Measurements from ENCODE around the gene SESTD1. TPM values are rescaled to one million over a fixed set of nuclear protein-coding genes. Genes with fewer than 3 reads are reported as not detected.

SESTD1 gene, protein sequence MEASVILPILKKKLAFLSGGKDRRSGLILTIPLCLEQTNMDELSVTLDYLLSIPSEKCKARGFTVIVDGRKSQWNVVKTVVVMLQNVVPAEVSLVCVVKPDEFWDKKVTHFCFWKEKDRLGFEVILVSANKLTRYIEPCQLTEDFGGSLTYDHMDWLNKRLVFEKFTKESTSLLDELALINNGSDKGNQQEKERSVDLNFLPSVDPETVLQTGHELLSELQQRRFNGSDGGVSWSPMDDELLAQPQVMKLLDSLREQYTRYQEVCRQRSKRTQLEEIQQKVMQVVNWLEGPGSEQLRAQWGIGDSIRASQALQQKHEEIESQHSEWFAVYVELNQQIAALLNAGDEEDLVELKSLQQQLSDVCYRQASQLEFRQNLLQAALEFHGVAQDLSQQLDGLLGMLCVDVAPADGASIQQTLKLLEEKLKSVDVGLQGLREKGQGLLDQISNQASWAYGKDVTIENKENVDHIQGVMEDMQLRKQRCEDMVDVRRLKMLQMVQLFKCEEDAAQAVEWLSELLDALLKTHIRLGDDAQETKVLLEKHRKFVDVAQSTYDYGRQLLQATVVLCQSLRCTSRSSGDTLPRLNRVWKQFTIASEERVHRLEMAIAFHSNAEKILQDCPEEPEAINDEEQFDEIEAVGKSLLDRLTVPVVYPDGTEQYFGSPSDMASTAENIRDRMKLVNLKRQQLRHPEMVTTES
- total RNA-seq (100 to 1,000 TPM; 157 to 159 TPM), polyA plus RNA-seq (10 to 100 TPM; 39.2 to 51.6 TPM)
- long read RNA-seq, donor 1, full-length matches to known transcripts = 30 of 56 reads
- long read RNA-seq, donor 1, partial matches to known transcripts = 15 of 56 reads
- long read RNA-seq, donor 1, other reads (novel, unspliced or antisense) = 11 of 56 reads
- long read RNA-seq, donor 2, full-length matches to known transcripts = 26 of 52 reads
- long read RNA-seq, donor 2, partial matches to known transcripts = 6 of 52 reads
- long read RNA-seq, donor 2, other reads (novel, unspliced or antisense) = 20 of 52 reads

DNA sequence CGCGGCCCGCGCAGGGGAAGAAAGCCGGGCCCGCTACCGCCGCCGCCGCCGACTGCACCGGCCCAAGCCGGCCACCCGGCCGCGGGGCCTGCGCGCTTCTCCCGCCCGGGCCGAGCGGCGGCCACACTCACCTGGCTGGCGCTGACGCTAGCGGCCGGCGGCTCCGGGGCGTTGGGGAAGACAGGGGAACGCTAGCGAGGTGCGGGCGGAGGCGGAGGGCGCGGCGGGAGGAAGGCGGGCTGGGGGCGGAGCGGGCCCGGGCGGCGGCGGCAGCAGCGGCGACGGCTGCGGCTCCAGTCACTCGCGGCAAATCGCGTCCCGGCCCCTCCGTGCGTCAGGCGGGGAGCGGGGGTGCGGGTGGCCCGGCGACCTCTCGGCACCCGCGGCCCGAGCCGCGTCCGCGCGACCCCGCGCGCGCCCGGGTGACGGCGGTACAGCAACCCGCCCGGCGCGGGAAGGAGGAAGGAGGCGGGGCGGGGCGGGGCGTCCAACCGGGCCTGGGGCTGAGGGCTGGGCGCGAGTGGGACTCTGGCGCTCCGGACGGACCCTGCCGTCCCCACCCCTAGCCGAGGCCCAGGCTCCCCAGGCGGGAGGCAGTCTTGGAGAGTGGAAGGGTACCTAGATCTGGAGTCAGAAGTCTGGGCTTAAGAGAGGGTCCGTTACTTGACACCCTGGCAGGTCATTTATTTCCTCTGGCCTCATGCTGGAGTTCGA lies at the start of gene SESTD1:
Gene SESTD1, minus strand, starts transcription at position 465 of the 714 bp plus-strand sequence. CDS start 72,991 bp downstream, outside the sequence.
- Histone ChIP-seq H3K4me1 (ENCODE audit: control insufficient read depth in 1 of 2, insufficient read depth in 2 of 2, low read length in 2 of 2) (peaks cover 1 to 8% of the 10 kb centered on the region in 2 donors), H3K4me3 (ENCODE audit: low read length in 2 of 2) (peak within 1 kb of the TSS; percentile 99 to 100), H3K9me3 (ENCODE audit: control insufficient read depth, low read length) (no peaks in the 10 kb centered on the region), H3K27me3 (ENCODE audit: control insufficient read depth in 1 of 2, insufficient read depth in 2 of 2, low read length in 1 of 2) (no peaks in the 10 kb centered on the region), H3K27ac (ENCODE audit: low read depth in 1 of 2, low read length in 2 of 2) (peak within 1 kb of the TSS; percentile 95 to 96), H3K36me3 (ENCODE audit: control insufficient read depth in 1 of 2, insufficient read depth in 2 of 2, low read length in 1 of 2) (no peaks in the 10 kb centered on the region)
- intact Hi-C loops (cut with DNase I) = loop anchor here in 1 of 2 donors (1.0 kb wide), 1 partner anchor 45 kb away; no protein-coding TSS in a partner anchor
- DNase-seq (peak; percentile 88 to 93), ATAC-seq (ENCODE audit: low FRiP score) (peak; percentile 91)
- WGBS, 2 donors = 0 to 1% methylated on average over 33 to 96 of the region's 96 CpGs

DNA sequence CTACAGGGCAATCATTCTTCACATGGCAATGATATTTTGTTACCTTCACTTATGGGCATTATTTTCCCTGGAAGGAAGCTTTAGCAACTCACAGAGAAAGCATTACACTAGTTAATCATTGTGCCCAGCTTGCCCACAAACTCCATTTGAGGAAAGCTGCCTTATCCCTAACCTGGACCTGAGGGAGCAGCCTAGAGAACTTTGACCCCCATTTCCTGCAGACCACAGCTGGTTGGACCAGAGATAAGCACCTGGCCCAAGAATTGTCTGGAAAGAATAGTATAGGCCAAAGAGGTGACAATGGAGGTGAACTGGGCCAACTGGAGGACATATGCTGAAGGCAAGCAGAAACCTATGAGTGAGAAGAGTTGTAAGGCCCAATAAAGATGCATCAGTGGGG lies 48.4 kb upstream of the SESTD1 start:
- intact Hi-C loops (cut with DNase I) = no loop called here
- peaks cover 4% of the 10 kb centered on the region for H3K9me3 ChIP-seq (ENCODE audit: control insufficient read depth, low read length)
- H3K27ac ChIP-seq (ENCODE audit: low read depth in 1 of 2, low read length in 2 of 2) = no peak overlapping the region
- no peaks in the 10 kb centered on the region for H3K27me3 ChIP-seq (ENCODE audit: control insufficient read depth in 1 of 2, insufficient read depth in 2 of 2, low read length in 1 of 2)
- no peaks in the 10 kb centered on the region for H3K36me3 ChIP-seq (ENCODE audit: control insufficient read depth in 1 of 2, insufficient read depth in 2 of 2, low read length in 1 of 2)
- DNase-seq = no peak
- no peak for ATAC-seq (ENCODE audit: low FRiP score)
- H3K4me1 ChIP-seq (ENCODE audit: control insufficient read depth in 1 of 2, insufficient read depth in 2 of 2, low read length in 2 of 2) = no peaks in the 10 kb centered on the region
- no peak overlapping the region for H3K4me3 ChIP-seq (ENCODE audit: low read length in 2 of 2)

DNA sequence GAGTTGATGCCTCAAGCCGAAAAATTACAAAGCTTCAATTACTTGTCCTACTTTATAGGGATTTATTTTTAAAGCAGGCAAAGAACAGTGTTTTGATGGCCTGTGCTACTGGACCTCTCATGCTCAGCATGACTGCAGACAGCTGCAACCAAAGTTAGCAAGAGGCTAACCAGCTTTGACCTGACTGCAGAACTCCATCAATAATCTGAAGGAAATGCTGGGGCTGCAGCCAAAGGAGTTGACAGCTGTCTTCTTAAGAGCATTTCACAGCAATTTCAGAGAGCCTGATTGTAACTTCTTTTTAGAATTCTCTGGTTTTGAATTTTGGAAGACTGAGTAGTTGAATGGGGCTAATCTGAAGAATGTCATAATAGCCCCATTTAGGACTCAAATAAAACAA lies 46.5 kb upstream of the SESTD1 start:
- Histone ChIP-seq H3K27ac (ENCODE audit: low read depth in 1 of 2, low read length in 2 of 2) (no peak overlapping the region), H3K36me3 (ENCODE audit: control insufficient read depth in 1 of 2, insufficient read depth in 2 of 2, low read length in 1 of 2) (no peaks in the 10 kb centered on the region), H3K4me1 (ENCODE audit: control insufficient read depth in 1 of 2, insufficient read depth in 2 of 2, low read length in 2 of 2) (no peaks in the 10 kb centered on the region), H3K9me3 (ENCODE audit: control insufficient read depth, low read length) (peaks cover 4% of the 10 kb centered on the region), H3K27me3 (ENCODE audit: control insufficient read depth in 1 of 2, insufficient read depth in 2 of 2, low read length in 1 of 2) (no peaks in the 10 kb centered on the region), H3K4me3 (ENCODE audit: low read length in 2 of 2) (no peak overlapping the region)
- DNase-seq = no peak
- ATAC-seq (ENCODE audit: low FRiP score) = no peak
- WGBS, 2 donors = 20 to 32% methylated on average over 1 of the region's 1 CpG
- intact Hi-C loops (cut with DNase I) = no loop called here

DNA sequence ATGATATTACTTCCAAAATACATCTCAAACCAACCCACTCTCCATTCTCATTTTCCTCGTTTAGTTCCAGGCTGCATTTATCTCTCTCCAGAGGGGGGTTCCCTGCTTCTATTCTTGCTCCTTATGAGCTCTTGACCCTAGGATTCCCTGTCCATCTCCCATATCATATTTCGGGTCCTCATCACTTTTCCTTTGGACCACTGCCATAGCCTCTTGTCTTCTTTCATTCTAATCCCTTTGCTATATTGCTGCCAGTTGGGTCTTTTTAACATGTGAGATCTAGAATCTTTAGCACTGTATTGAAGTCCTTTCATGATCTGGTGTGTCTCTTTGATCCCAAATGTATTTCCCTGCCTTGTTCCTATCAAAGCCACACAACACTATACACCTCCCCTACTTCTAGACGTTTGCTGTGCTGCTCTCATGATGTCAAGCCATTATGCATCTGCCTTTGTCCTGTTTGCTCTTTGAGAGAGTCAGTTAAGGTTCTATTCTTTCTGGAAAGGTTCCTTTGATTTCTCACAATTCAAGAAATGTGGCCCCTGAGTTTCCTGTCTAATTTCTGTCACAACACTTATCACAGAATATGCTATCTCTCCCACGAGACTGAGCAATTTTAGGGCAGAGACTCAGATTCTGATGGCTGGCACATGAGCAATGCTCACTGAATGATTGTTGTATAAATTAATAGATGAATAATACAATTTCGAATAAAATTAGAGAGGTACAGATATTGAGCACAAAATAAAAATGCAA lies 43.2 kb upstream of the SESTD1 start:
- intact Hi-C loops (cut with DNase I) = no loop called here
- no peak overlapping the region for H3K27ac ChIP-seq (ENCODE audit: low read depth in 1 of 2, low read length in 2 of 2)
- no peaks in the 10 kb centered on the region for H3K36me3 ChIP-seq (ENCODE audit: control insufficient read depth in 1 of 2, insufficient read depth in 2 of 2, low read length in 1 of 2)
- no peaks in the 10 kb centered on the region for H3K9me3 ChIP-seq (ENCODE audit: control insufficient read depth, low read length)
- no peaks in the 10 kb centered on the region for H3K4me1 ChIP-seq (ENCODE audit: control insufficient read depth in 1 of 2, insufficient read depth in 2 of 2, low read length in 2 of 2)
- no peak for DNase-seq
- peaks cover 0 to 2% of the 10 kb centered on the region in 2 donors for H3K27me3 ChIP-seq (ENCODE audit: control insufficient read depth in 1 of 2, insufficient read depth in 2 of 2, low read length in 1 of 2)
- no peak overlapping the region for H3K4me3 ChIP-seq (ENCODE audit: low read length in 2 of 2)
- 73 to 78% methylated on average over 5 of the region's 5 CpGs for whole genome bisulfite sequencing, 2 donors
- no peak for ATAC-seq (ENCODE audit: low FRiP score)

DNA sequence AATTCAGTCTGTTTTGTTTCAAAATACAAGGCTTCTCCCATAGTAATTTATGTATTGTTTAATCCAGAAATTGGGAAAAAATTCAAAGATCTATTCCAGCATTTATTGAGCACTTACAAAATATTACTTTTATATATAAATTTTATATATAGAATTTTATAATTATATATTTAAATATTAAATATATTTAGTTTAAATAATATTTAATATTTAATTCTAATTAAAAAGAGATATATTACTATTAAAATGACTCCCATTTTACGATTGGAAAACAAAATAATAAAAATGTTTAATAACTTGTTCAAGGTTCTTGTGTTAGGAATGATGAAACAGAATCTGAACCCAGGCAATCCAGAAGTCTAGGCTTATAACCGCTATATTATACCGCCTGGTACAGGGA lies 40.5 kb upstream of the SESTD1 start:
- 94 to 98% methylated on average over 3 of the region's 3 CpGs for WGBS, 2 donors
- no peak for ATAC-seq (ENCODE audit: low FRiP score)
- intact Hi-C loops (cut with DNase I) = no loop called here

DNA sequence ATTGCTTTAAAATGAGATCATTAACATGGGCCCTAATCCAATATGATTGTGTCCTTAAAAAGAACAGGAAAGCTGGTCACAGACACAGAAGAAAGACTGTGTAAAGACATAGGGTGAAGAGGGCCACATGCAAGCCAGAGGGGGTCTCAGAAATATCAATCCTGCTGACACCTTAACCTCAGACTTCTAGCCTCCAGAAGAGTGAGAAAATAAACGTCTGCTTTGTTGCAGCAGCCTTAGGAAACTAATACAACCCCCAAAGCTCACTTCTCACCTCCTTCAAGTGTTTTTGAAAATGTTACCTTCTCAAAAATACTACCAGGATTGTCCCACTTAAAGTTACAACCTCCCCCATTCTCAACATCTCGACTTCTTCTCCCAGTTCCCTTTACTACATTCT lies 39.8 kb upstream of the SESTD1 start:
- Histone ChIP-seq H3K4me1 (ENCODE audit: control insufficient read depth in 1 of 2, insufficient read depth in 2 of 2, low read length in 2 of 2) (no peaks in the 10 kb centered on the region), H3K27me3 (ENCODE audit: control insufficient read depth in 1 of 2, insufficient read depth in 2 of 2, low read length in 1 of 2) (peaks cover 0 to 2% of the 10 kb centered on the region in 2 donors), H3K4me3 (ENCODE audit: low read length in 2 of 2) (no peak overlapping the region), H3K9me3 (ENCODE audit: control insufficient read depth, low read length) (no peaks in the 10 kb centered on the region), H3K36me3 (ENCODE audit: control insufficient read depth in 1 of 2, insufficient read depth in 2 of 2, low read length in 1 of 2) (no peaks in the 10 kb centered on the region), H3K27ac (ENCODE audit: low read depth in 1 of 2, low read length in 2 of 2) (no peak overlapping the region)
- 55 to 71% methylated on average over 2 of the region's 2 CpGs for WGBS, 2 donors
- intact Hi-C loops (cut with DNase I) = no loop called here
- DNase-seq (no peak), ATAC-seq (ENCODE audit: low FRiP score) (no peak)

More for the DNA sequence above, 40.5 kb upstream of the SESTD1 start:
- Histone ChIP-seq H3K36me3 (ENCODE audit: control insufficient read depth in 1 of 2, insufficient read depth in 2 of 2, low read length in 1 of 2) (no peaks in the 10 kb centered on the region), H3K9me3 (ENCODE audit: control insufficient read depth, low read length) (no peaks in the 10 kb centered on the region), H3K4me1 (ENCODE audit: control insufficient read depth in 1 of 2, insufficient read depth in 2 of 2, low read length in 2 of 2) (no peaks in the 10 kb centered on the region), H3K27ac (ENCODE audit: low read depth in 1 of 2, low read length in 2 of 2) (no peak overlapping the region), H3K4me3 (ENCODE audit: low read length in 2 of 2) (no peak overlapping the region), H3K27me3 (ENCODE audit: control insufficient read depth in 1 of 2, insufficient read depth in 2 of 2, low read length in 1 of 2) (peaks cover 0 to 2% of the 10 kb centered on the region in 2 donors)
- DNase-seq = no peak

DNA sequence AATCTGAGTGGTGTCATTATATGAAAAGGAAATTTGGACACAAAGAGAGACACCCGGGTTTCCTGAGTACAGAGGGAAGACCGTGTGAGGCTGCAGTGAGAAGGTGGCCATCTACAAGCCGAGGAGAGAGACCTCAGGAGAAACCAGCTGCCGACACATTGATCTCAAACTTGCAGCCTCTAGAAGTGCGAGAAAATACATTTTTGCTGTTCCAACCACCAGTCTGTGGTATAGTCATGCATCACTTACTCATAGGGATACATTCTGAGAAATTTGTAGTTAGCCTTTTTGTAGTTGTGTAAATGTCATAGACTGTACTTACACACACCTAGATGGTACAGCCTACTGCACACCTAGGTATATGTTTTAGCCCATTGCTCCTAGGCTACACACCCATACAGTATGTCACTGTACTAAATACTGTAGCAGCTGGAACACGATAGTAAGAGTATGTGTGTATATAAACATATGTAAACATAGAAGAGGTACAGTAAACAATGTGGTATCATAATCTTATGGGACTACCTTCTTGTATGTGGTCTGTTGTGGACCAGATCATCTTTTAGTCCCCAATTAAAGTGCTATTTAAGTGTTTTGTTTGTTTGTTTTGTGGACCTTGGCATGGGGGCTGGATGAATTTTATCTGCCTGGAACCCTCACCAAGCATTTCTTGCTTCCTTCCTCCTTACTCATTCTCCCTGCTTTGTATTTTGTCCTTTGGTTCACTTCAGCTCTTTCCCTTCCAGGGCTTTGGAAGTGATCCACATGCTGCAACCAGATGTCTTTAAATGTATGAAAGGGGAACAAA lies 38.3 kb upstream of the SESTD1 start:
- Histone ChIP-seq H3K27ac (ENCODE audit: low read depth in 1 of 2, low read length in 2 of 2) (no peak overlapping the region), H3K27me3 (ENCODE audit: control insufficient read depth in 1 of 2, insufficient read depth in 2 of 2, low read length in 1 of 2) (peaks cover 0 to 2% of the 10 kb centered on the region in 2 donors), H3K4me3 (ENCODE audit: low read length in 2 of 2) (no peak overlapping the region), H3K9me3 (ENCODE audit: control insufficient read depth, low read length) (no peaks in the 10 kb centered on the region), H3K4me1 (ENCODE audit: control insufficient read depth in 1 of 2, insufficient read depth in 2 of 2, low read length in 2 of 2) (no peaks in the 10 kb centered on the region), H3K36me3 (ENCODE audit: control insufficient read depth in 1 of 2, insufficient read depth in 2 of 2, low read length in 1 of 2) (no peaks in the 10 kb centered on the region)
- DNase-seq (no peak), ATAC-seq (ENCODE audit: low FRiP score) (no peak)
- 89 to 90% methylated on average over 6 of the region's 6 CpGs for WGBS, 2 donors
- intact Hi-C loops (cut with DNase I) = no loop called here

Data from aorta (tissue), 5 donors.